8988T (cell line): ENCODE measurements around the gene MRPL27.
"Not testable (repeated sequence)": the region's sequence is repeated elsewhere in the genome, so short reads cannot be mapped to it uniquely, and the experiment has no call there.

Source experiments
- DNase-seq: peaks from one replicate; pipeline ENCODE4 v3.0.0; 2011

Gene MRPL27

GRCh38 chr17:50372758-50373556 is at the start of gene MRPL27, which contains the start of gene EME1:
Gene MRPL27, minus strand, starts transcription at chr17:50373184. Its CDS starts 14 bp downstream, at chr17:50373170.
Gene EME1, plus strand, starts transcription at chr17:50373229. Its CDS starts 1,980 bp downstream, at chr17:50375209.
- peak; percentile 86 for DNase-seq

- no peak for DNase-seq
Measured at GRCh38 chr17:50422738-50423137, 49.8 kb upstream of the MRPL27 start.

GRCh38 chr17:50421308-50422051 is 48.5 kb upstream of the MRPL27 start:
- no peak for DNase-seq

- no peak for DNase-seq
Measured at GRCh38 chr17:50420419-50421112, 47.6 kb upstream of the MRPL27 start.

GRCh38 chr17:50419577-50419976 is 46.6 kb upstream of the MRPL27 start:
- DNase-seq: not testable (repeated sequence)

- no peak for DNase-seq
Measured at GRCh38 chr17:50414808-50415207, 41.8 kb upstream of the MRPL27 start.

GRCh38 chr17:50412188-50412732 is 39.3 kb upstream of the MRPL27 start:
- DNase-seq: no peak

GRCh38 chr17:50407921-50408320 is 34.9 kb upstream of the MRPL27 start:
- DNase-seq: no peak

GRCh38 chr17:50406578-50406977 is 33.6 kb upstream of the MRPL27 start:
- no peak for DNase-seq

- not testable (repeated sequence) for DNase-seq
Measured at GRCh38 chr17:50405351-50405750, 32.4 kb upstream of the MRPL27 start.

GRCh38 chr17:50399591-50399990 is 26.6 kb upstream of the MRPL27 start:
- DNase-seq: not testable (repeated sequence)

GRCh38 chr17:50398672-50399071 is 25.7 kb upstream of the MRPL27 start:
- not testable (repeated sequence) for DNase-seq

GRCh38 chr17:50397919-50398285 is 24.9 kb upstream of the MRPL27 start:
- DNase-seq: no peak

- peak; percentile 83 for DNase-seq
Measured at GRCh38 chr17:50397111-50397918, 24.3 kb upstream of the MRPL27 start, which contains the start of gene LRRC59. Gene LRRC59, minus strand, starts transcription at chr17:50397523. Its CDS starts 206 bp downstream, at chr17:50397317.

GRCh38 chr17:50396261-50397110 is 23.5 kb upstream of the MRPL27 start:
- no peak for DNase-seq

GRCh38 chr17:50394711-50395110 is 21.7 kb upstream of the MRPL27 start:
- no peak for DNase-seq

GRCh38 chr17:50393700-50394099 is 20.7 kb upstream of the MRPL27 start:
- DNase-seq: no peak

GRCh38 chr17:50392621-50393020 is 19.6 kb upstream of the MRPL27 start:
- DNase-seq: no peak

- no peak for DNase-seq
Measured at GRCh38 chr17:50389534-50389933, 16.6 kb upstream of the MRPL27 start.

GRCh38 chr17:50388728-50389127 is 15.7 kb upstream of the MRPL27 start:
- no peak for DNase-seq

GRCh38 chr17:50386510-50386909 is 13.5 kb upstream of the MRPL27 start:
- DNase-seq: no peak
